HG03457 (cell line): ENCODE measurements around the gene HACL1.

Source experiments
- ATAC-seq: cut with Tn5 transposase; IDR thresholded peaks from one replicate; pipeline ENCODE4 v1.9.1; 2021; ENCODE audit warnings: moderate number of reproducible peaks; ENCODE audit not compliant: unreplicated experiment

The HACL1 gene

GRCh38 chr3:15528854-15529537 is 72.4 kb downstream of the HACL1 start:
- ATAC-seq: no peak

GRCh38 chr3:15527031-15527459 is 74.3 kb downstream of the HACL1 start:
- no peak for ATAC-seq

- ATAC-seq: no peak
Observed at GRCh38 chr3:15525790-15526189, 75.6 kb downstream of the HACL1 start.

- ATAC-seq: no peak
Observed at GRCh38 chr3:15523660-15524417, 77.5 kb downstream of the HACL1 start.

- no peak for ATAC-seq
Observed at GRCh38 chr3:15522016-15522415, 79.4 kb downstream of the HACL1 start.

GRCh38 chr3:15521573-15521965 is 79.8 kb downstream of the HACL1 start, which contains the start of gene COLQ:
TSS of gene COLQ (minus strand) at chr3:15521706. CDS start at chr3:15521625, 81 bp downstream.
- no peak for ATAC-seq

GRCh38 chr3:15520804-15521572 is 80.4 kb downstream of the HACL1 start:
- no peak for ATAC-seq

- ATAC-seq: no peak
Observed at GRCh38 chr3:15520185-15520584, 81.2 kb downstream of the HACL1 start.

GRCh38 chr3:15519096-15519495 is 82.3 kb downstream of the HACL1 start:
- no peak for ATAC-seq

GRCh38 chr3:15514663-15515340 is 86.6 kb downstream of the HACL1 start:
- ATAC-seq: no peak

- ATAC-seq: no peak
Observed at GRCh38 chr3:15513810-15514662, 87.3 kb downstream of the HACL1 start.

- ATAC-seq: no peak
Observed at GRCh38 chr3:15513116-15513515, 88.3 kb downstream of the HACL1 start.

GRCh38 chr3:15512166-15512565 is 89.2 kb downstream of the HACL1 start:
- ATAC-seq: no peak

- no peak for ATAC-seq
Observed at GRCh38 chr3:15511156-15511555, 90.2 kb downstream of the HACL1 start.
